GM12878 (cell line): Measurements from ENCODE around the gene HSD11B1.

Experiments used
- EZH2 ChIP-seq: IDR thresholded peaks from 2 replicates; pipeline ENCODE4 v1.6.1; 2012; ENCODE audit warnings: low read depth, mild to moderate bottlenecking, control low read depth, inconsistent platforms, low read length, borderline replicate concordance; ENCODE audit not compliant: control insufficient read depth
- MXI1 ChIP-seq: fragments of 150-350 bp; IDR thresholded peaks from 2 replicates; pipeline ENCODE4 v1.6.1; 2011; ENCODE audit warnings: low read depth, mild to moderate bottlenecking, inconsistent platforms, low read length, improper control_type of control experiment
- POLR2A ChIP-seq: IDR thresholded peaks from 2 replicates; pipeline ENCODE4 v1.6.1; 2011; ENCODE audit warnings: low read depth, mild to moderate bottlenecking, low read length
- TF ChIP-seq, protein P1 (sequence below), 3 experiments: IDR thresholded peaks in 2 of 3; conservative IDR thresholded peaks in 1 of 3; 2 replicates each; pipeline ENCODE4 v1.5.1; 2011; ENCODE audit warnings: low read depth in 3 of 3, low read length in 3 of 3, mild to moderate bottlenecking in 3 of 3, control low read depth in 2 of 3, moderate library complexity in 2 of 3, inconsistent platforms in 1 of 3, mixed read lengths in 1 of 3; ENCODE audit not compliant: control insufficient read depth in 2 of 3, insufficient read depth in 1 of 3; ENCODE audit errors: extremely low read depth in 1 of 3
- TF ChIP-seq, protein P2 (sequence below): IDR thresholded peaks from 2 replicates; pipeline ENCODE4 v1.6.1; 2011; ENCODE audit warnings: low read depth, low read length, improper control_type of control experiment, borderline replicate concordance
- TF ChIP-seq, protein P3 (sequence below): fragments of 450-650 bp; IDR thresholded peaks from 2 replicates; pipeline ENCODE4 v1.6.1; 2014; ENCODE audit warnings: mild to moderate bottlenecking

GRCh38 chr1:209672705-209673630 is 31.7 kb upstream of the HSD11B1 start:
- TF ChIP-seq EZH2 (no peak), POLR2A (no peak), MXI1 (peak; percentile 70; the same call in 1 of the 2 replicates)
- TF ChIP-seq, protein P1, sequence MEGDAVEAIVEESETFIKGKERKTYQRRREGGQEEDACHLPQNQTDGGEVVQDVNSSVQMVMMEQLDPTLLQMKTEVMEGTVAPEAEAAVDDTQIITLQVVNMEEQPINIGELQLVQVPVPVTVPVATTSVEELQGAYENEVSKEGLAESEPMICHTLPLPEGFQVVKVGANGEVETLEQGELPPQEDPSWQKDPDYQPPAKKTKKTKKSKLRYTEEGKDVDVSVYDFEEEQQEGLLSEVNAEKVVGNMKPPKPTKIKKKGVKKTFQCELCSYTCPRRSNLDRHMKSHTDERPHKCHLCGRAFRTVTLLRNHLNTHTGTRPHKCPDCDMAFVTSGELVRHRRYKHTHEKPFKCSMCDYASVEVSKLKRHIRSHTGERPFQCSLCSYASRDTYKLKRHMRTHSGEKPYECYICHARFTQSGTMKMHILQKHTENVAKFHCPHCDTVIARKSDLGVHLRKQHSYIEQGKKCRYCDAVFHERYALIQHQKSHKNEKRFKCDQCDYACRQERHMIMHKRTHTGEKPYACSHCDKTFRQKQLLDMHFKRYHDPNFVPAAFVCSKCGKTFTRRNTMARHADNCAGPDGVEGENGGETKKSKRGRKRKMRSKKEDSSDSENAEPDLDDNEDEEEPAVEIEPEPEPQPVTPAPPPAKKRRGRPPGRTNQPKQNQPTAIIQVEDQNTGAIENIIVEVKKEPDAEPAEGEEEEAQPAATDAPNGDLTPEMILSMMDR (IDR thresholded peaks at IDR 0.05 in 2 of 3, conservative IDR thresholded peaks at IDR 0.05 in 1 of 3; ENCODE audit: control insufficient read depth in 2 of 3, extremely low read depth in 1 of 3, insufficient read depth in 1 of 3, low read depth in 3 of 3, low read length in 3 of 3): no peak
- TF ChIP-seq, protein P2, sequence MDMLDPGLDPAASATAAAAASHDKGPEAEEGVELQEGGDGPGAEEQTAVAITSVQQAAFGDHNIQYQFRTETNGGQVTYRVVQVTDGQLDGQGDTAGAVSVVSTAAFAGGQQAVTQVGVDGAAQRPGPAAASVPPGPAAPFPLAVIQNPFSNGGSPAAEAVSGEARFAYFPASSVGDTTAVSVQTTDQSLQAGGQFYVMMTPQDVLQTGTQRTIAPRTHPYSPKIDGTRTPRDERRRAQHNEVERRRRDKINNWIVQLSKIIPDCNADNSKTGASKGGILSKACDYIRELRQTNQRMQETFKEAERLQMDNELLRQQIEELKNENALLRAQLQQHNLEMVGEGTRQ: peak; percentile 87
- TF ChIP-seq, protein P3, sequence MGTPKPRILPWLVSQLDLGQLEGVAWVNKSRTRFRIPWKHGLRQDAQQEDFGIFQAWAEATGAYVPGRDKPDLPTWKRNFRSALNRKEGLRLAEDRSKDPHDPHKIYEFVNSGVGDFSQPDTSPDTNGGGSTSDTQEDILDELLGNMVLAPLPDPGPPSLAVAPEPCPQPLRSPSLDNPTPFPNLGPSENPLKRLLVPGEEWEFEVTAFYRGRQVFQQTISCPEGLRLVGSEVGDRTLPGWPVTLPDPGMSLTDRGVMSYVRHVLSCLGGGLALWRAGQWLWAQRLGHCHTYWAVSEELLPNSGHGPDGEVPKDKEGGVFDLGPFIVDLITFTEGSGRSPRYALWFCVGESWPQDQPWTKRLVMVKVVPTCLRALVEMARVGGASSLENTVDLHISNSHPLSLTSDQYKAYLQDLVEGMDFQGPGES: no peak
